ENCODE measurements around the gene CABP7.

DNA sequence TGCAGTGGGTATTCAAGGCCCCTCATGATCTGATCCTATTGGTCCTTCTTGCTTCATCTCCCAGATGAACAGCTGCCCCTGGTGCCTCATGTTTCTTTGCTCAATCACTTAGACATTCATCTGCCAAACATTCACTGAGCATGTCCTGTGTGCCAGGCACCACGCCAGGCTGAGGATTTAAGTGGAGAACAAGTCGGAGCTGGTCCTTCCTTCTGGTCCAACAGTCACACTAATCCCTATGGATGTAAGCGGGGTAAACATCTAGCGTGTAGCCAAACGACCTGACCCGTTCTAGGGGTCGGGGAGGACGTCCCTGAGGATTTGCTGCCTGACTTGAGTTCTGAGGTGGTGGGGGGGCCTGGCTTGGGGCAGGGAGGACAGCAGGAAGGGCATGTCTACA, 25.1 kb downstream of the CABP7 start:
- TF ChIP-seq POLR2AphosphoS5 (IDR thresholded peaks at IDR 0.05; ENCODE audit: low read depth), result no peak
- TF ChIP-seq CTCF (conservative IDR thresholded peaks at IDR 0.05; ENCODE audit: low read depth in 2 of 2), result no peak
- no peak for TF ChIP-seq EZH2 (IDR thresholded peaks at IDR 0.05; ENCODE audit: low read depth, unreplicated experiment)
- no peak for TF ChIP-seq EZH2phosphoT487 (IDR thresholded peaks at IDR 0.05; ENCODE audit: unreplicated experiment)
- no peak for TF ChIP-seq REST (IDR thresholded peaks at IDR 0.05; ENCODE audit: unreplicated experiment)
- no peak for TF ChIP-seq JUNB (IDR thresholded peaks at IDR 0.05; ENCODE audit: unreplicated experiment)
- TF ChIP-seq ZNF331 (CRISPR knock-in tag; IDR thresholded peaks at IDR 0.05; ENCODE audit: low read depth), result no peak
- no peak for TF ChIP-seq ZNF114 (CRISPR knock-in tag; IDR thresholded peaks at IDR 0.05)
- no peak for TF ChIP-seq ETS1 (IDR thresholded peaks at IDR 0.05)
- no peak for TF ChIP-seq CREB1 (CRISPR knock-in tag; IDR thresholded peaks at IDR 0.05; ENCODE audit: low read depth)
- TF ChIP-seq STAT1 (IDR thresholded peaks at IDR 0.05; ENCODE audit: unreplicated experiment), result no peak
